Astrocyte (in vitro differentiated cells and primary cell): Measurements from ENCODE around the gene SLC2A13.
A peak's percentile ranks its signal among the peaks of the same experiment; 100 is the strongest.

Source experiments
- EZH2 ChIP-seq: IDR thresholded peaks from 2 replicates; pipeline ENCODE4 v1.6.1; 2012; ENCODE audit warnings: mild to moderate bottlenecking, low read length, inconsistent platforms; ENCODE audit not compliant: insufficient read depth
- TF ChIP-seq, protein P1 (sequence below): IDR thresholded peaks from 2 replicates; pipeline ENCODE4 v1.5.1; 2011; ENCODE audit warnings: low read depth, mild to moderate bottlenecking, inconsistent platforms, low read length, moderate library complexity; ENCODE audit not compliant: insufficient read depth

DNA sequence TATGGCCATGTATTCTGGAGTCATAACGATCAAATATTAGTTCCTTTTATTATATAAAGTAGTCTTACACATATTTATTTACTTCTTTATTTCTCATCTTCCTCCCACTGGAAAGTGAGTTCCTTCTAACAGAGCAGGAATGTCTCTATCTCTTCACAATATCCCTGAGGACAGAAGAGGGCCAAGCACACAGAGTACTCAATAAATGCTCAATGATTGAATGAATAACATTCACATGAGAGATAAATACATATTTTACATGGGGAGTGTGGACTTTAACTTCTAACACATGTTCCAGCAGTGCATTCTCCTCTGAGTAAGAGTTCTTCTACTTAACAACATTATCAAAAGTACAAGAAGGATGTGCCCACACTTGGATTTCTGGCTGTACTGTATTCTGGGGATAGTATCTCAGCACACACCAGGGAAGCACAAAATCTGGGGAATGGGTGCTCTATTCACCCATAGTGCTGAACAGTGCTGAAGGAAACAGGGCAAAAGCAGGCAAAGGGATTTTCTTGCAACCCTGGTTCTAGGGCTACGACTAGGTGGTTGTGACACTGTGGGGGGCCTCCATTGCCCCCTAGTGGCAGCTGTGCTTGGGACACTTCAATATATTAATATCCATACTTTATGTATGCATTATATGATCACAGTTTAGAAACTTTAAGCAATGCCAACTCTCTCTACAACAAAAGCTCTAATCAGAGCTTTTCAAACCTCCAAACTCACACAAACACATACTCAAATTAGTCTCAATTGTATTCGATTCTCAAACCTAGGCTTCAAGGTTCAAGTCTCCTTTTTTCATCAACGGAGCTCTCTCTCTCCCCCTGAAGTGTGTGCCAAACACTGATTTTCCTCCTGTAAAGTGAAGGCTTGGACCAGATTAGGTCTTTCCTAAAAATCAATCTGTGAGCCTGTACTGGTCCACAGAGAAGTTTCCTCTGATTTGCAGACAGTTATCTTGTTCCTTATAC lies 115.5 kb downstream of the SLC2A13 start:
- TF ChIP-seq, protein P1, sequence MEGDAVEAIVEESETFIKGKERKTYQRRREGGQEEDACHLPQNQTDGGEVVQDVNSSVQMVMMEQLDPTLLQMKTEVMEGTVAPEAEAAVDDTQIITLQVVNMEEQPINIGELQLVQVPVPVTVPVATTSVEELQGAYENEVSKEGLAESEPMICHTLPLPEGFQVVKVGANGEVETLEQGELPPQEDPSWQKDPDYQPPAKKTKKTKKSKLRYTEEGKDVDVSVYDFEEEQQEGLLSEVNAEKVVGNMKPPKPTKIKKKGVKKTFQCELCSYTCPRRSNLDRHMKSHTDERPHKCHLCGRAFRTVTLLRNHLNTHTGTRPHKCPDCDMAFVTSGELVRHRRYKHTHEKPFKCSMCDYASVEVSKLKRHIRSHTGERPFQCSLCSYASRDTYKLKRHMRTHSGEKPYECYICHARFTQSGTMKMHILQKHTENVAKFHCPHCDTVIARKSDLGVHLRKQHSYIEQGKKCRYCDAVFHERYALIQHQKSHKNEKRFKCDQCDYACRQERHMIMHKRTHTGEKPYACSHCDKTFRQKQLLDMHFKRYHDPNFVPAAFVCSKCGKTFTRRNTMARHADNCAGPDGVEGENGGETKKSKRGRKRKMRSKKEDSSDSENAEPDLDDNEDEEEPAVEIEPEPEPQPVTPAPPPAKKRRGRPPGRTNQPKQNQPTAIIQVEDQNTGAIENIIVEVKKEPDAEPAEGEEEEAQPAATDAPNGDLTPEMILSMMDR = peak; percentile 83
- TF ChIP-seq EZH2 = no peak
